ENCODE results near the gene CASP5.

CASP5 gene

GRCh38 chr11:104970756-104971155 lies 52.2 kb downstream of the CASP5 start:
- no peak overlapping the region for H3K9ac ChIP-seq (ENCODE audit: low read depth, low read length, poor library complexity)
- H3K4ac ChIP-seq (ENCODE audit: low read length): no peak overlapping the region
- H2AFZ ChIP-seq (ENCODE audit: low read length): no peak overlapping the region
- no peak overlapping the region for H2BK5ac ChIP-seq (ENCODE audit: low read length)
- no peak overlapping the region for H2BK120ac ChIP-seq (ENCODE audit: low read depth, low read length)
- H3K27ac ChIP-seq (replicated peaks; ENCODE audit: low read length): no peak overlapping the region
- no peak overlapping the region for H4K8ac ChIP-seq (ENCODE audit: low read depth, low read length)
- H3K27me3 ChIP-seq (ENCODE audit: control insufficient read depth in 3 of 3, insufficient read depth in 3 of 3, low read depth in 1 of 3, low read length in 3 of 3): no peaks in the 10 kb centered on the region
- no peak overlapping the region for H3K18ac ChIP-seq (ENCODE audit: low read length)
- H3K14ac ChIP-seq (ENCODE audit: low read length): no peak overlapping the region
- no peak overlapping the region for H3K4me2 ChIP-seq (ENCODE audit: insufficient read depth, low read length, poor library complexity, severe bottlenecking)
- no peak overlapping the region for H2BK12ac ChIP-seq (ENCODE audit: low read length)
- no peak overlapping the region for H3K23ac ChIP-seq (ENCODE audit: low read depth, low read length, poor library complexity)
- DNase-seq (ENCODE audit: low spot score): no peak
- no peaks in the 10 kb centered on the region for H3K4me1 ChIP-seq (ENCODE audit: control insufficient read depth in 2 of 2, insufficient read depth in 1 of 2, low read depth in 1 of 2, low read length in 2 of 2)
- no peak overlapping the region for H4K91ac ChIP-seq (ENCODE audit: low read depth, low read length, poor library complexity)
- H3K4me3 ChIP-seq (ENCODE audit: low read length in 2 of 2): no peak overlapping the region
- H2BK15ac ChIP-seq (ENCODE audit: low read length): no peak overlapping the region
- no peaks in the 10 kb centered on the region for H3K36me3 ChIP-seq (replicated peaks in 1 of 2; ENCODE audit: control insufficient read depth in 2 of 2, insufficient read depth in 2 of 2, low read length in 2 of 2)
- no peaks in the 10 kb centered on the region for H3K79me1 ChIP-seq (ENCODE audit: low read depth, low read length)
- H3K9me3 ChIP-seq (replicated peaks in 1 of 2; ENCODE audit: control insufficient read depth in 2 of 2, insufficient read depth in 1 of 2, low read depth in 1 of 2, low read length in 2 of 2): no peaks in the 10 kb centered on the region
- H2AK5ac ChIP-seq (ENCODE audit: low read depth, low read length): no peak overlapping the region

GRCh38 chr11:104968856-104969776 lies 53.9 kb downstream of the CASP5 start:
- Histone ChIP-seq H2BK12ac (ENCODE audit: low read length) (no peak overlapping the region), H3K18ac (ENCODE audit: low read length) (no peak overlapping the region)
- no CpG with 5 or more reads among the region's 16 CpGs for WGBS, 2 donors (ENCODE audit: extremely low coverage in 2 of 2, insufficient read length in 2 of 2, insufficient replicate concordance in 1 of 2)

GRCh38 chr11:104968355-104968855 lies 54.6 kb downstream of the CASP5 start, which contains the start of gene CASP4:
CASP4 (minus strand) TSS chr11:104968574; CDS start chr11:104968525, 49 bp downstream.
- Histone ChIP-seq H3K9ac (ENCODE audit: low read depth, low read length, poor library complexity) (no peak within 1 kb of the TSS), H3K79me1 (ENCODE audit: low read depth, low read length) (no peaks in the 10 kb centered on the region), H4K91ac (ENCODE audit: low read depth, low read length, poor library complexity) (no peak within 1 kb of the TSS), H3K14ac (ENCODE audit: low read length) (no peak within 1 kb of the TSS), H2BK15ac (ENCODE audit: low read length) (no peak within 1 kb of the TSS), H2BK5ac (ENCODE audit: low read length) (no peak within 1 kb of the TSS), H3K27me3 (ENCODE audit: control insufficient read depth in 3 of 3, insufficient read depth in 3 of 3, low read depth in 1 of 3, low read length in 3 of 3) (no peaks in the 10 kb centered on the region), H3K27ac (replicated peaks; ENCODE audit: low read length) (no peak within 1 kb of the TSS), H3K4me2 (ENCODE audit: insufficient read depth, low read length, poor library complexity, severe bottlenecking) (no peak within 1 kb of the TSS), H4K8ac (ENCODE audit: low read depth, low read length) (no peak within 1 kb of the TSS), H2BK120ac (ENCODE audit: low read depth, low read length) (no peak within 1 kb of the TSS), H3K18ac (ENCODE audit: low read length) (no peak within 1 kb of the TSS), H2AFZ (ENCODE audit: low read length) (peak within 1 kb of the TSS; percentile 29), H3K9me3 (replicated peaks in 1 of 2; ENCODE audit: control insufficient read depth in 2 of 2, insufficient read depth in 1 of 2, low read depth in 1 of 2, low read length in 2 of 2) (peaks cover 0 to 3% of the 10 kb centered on the region in 2 donors), H3K23ac (ENCODE audit: low read depth, low read length, poor library complexity) (no peak within 1 kb of the TSS), H2AK5ac (ENCODE audit: low read depth, low read length) (no peak within 1 kb of the TSS), H3K4me3 (ENCODE audit: low read length in 2 of 2) (no peak within 1 kb of the TSS), H2BK12ac (ENCODE audit: low read length) (no peak within 1 kb of the TSS), H3K36me3 (replicated peaks in 1 of 2; ENCODE audit: control insufficient read depth in 2 of 2, insufficient read depth in 2 of 2, low read length in 2 of 2) (no peaks in the 10 kb centered on the region), H3K4me1 (ENCODE audit: control insufficient read depth in 2 of 2, insufficient read depth in 1 of 2, low read depth in 1 of 2, low read length in 2 of 2) (no peaks in the 10 kb centered on the region), H3K4ac (ENCODE audit: low read length) (no peak within 1 kb of the TSS)
- no CpG with 5 or more reads among the region's 4 CpGs for WGBS, 2 donors (ENCODE audit: extremely low coverage in 2 of 2, insufficient read length in 2 of 2, insufficient replicate concordance in 1 of 2)
- DNase-seq (ENCODE audit: low spot score): no peak

More at GRCh38 chr11:104968856-104969776, 53.9 kb downstream of the CASP5 start:
- H3K4me3 ChIP-seq (ENCODE audit: low read length in 2 of 2): no peak overlapping the region
- no peaks in the 10 kb centered on the region for H3K36me3 ChIP-seq (replicated peaks in 1 of 2; ENCODE audit: control insufficient read depth in 2 of 2, insufficient read depth in 2 of 2, low read length in 2 of 2)
- H3K27ac ChIP-seq (replicated peaks; ENCODE audit: low read length): no peak overlapping the region
- no peak overlapping the region for H3K23ac ChIP-seq (ENCODE audit: low read depth, low read length, poor library complexity)
- H2BK15ac ChIP-seq (ENCODE audit: low read length): no peak overlapping the region
- no peak overlapping the region for H4K91ac ChIP-seq (ENCODE audit: low read depth, low read length, poor library complexity)
- no peaks in the 10 kb centered on the region for H3K27me3 ChIP-seq (ENCODE audit: control insufficient read depth in 3 of 3, insufficient read depth in 3 of 3, low read depth in 1 of 3, low read length in 3 of 3)
- no peak overlapping the region for H3K9ac ChIP-seq (ENCODE audit: low read depth, low read length, poor library complexity)
- H3K4me2 ChIP-seq (ENCODE audit: insufficient read depth, low read length, poor library complexity, severe bottlenecking): no peak overlapping the region
- no peak overlapping the region for H2BK5ac ChIP-seq (ENCODE audit: low read length)
- no peaks in the 10 kb centered on the region for H3K79me1 ChIP-seq (ENCODE audit: low read depth, low read length)
- H2BK120ac ChIP-seq (ENCODE audit: low read depth, low read length): no peak overlapping the region
- no peaks in the 10 kb centered on the region for H3K4me1 ChIP-seq (ENCODE audit: control insufficient read depth in 2 of 2, insufficient read depth in 1 of 2, low read depth in 1 of 2, low read length in 2 of 2)
- no peak overlapping the region for H2AK5ac ChIP-seq (ENCODE audit: low read depth, low read length)
- no peak overlapping the region for H2AFZ ChIP-seq (ENCODE audit: low read length)
- H3K9me3 ChIP-seq (replicated peaks in 1 of 2; ENCODE audit: control insufficient read depth in 2 of 2, insufficient read depth in 1 of 2, low read depth in 1 of 2, low read length in 2 of 2): no peaks in the 10 kb centered on the region
- no peak overlapping the region for H3K4ac ChIP-seq (ENCODE audit: low read length)
- no peak for DNase-seq (ENCODE audit: low spot score)
- no peak overlapping the region for H3K14ac ChIP-seq (ENCODE audit: low read length)
- no peak overlapping the region for H4K8ac ChIP-seq (ENCODE audit: low read depth, low read length)

- Histone ChIP-seq H3K9ac (ENCODE audit: low read depth, low read length, poor library complexity) (no peak overlapping the region), H3K79me1 (ENCODE audit: low read depth, low read length) (no peaks in the 10 kb centered on the region), H3K18ac (ENCODE audit: low read length) (no peak overlapping the region), H2BK5ac (ENCODE audit: low read length) (no peak overlapping the region), H3K27ac (replicated peaks; ENCODE audit: low read length) (no peak overlapping the region), H2BK15ac (ENCODE audit: low read length) (no peak overlapping the region), H3K4me2 (ENCODE audit: insufficient read depth, low read length, poor library complexity, severe bottlenecking) (no peak overlapping the region), H3K36me3 (replicated peaks in 1 of 2; ENCODE audit: control insufficient read depth in 2 of 2, insufficient read depth in 2 of 2, low read length in 2 of 2) (no peaks in the 10 kb centered on the region), H3K4me3 (ENCODE audit: low read length in 2 of 2) (no peak overlapping the region), H4K8ac (ENCODE audit: low read depth, low read length) (no peak overlapping the region), H3K27me3 (ENCODE audit: control insufficient read depth in 3 of 3, insufficient read depth in 3 of 3, low read depth in 1 of 3, low read length in 3 of 3) (no peaks in the 10 kb centered on the region), H3K4ac (ENCODE audit: low read length) (no peak overlapping the region), H3K23ac (ENCODE audit: low read depth, low read length, poor library complexity) (no peak overlapping the region), H3K14ac (ENCODE audit: low read length) (no peak overlapping the region), H2BK12ac (ENCODE audit: low read length) (no peak overlapping the region), H2BK120ac (ENCODE audit: low read depth, low read length) (no peak overlapping the region), H2AFZ (ENCODE audit: low read length) (peak overlapping the region; percentile 29), H2AK5ac (ENCODE audit: low read depth, low read length) (no peak overlapping the region), H3K4me1 (ENCODE audit: control insufficient read depth in 2 of 2, insufficient read depth in 1 of 2, low read depth in 1 of 2, low read length in 2 of 2) (no peaks in the 10 kb centered on the region), H3K9me3 (replicated peaks in 1 of 2; ENCODE audit: control insufficient read depth in 2 of 2, insufficient read depth in 1 of 2, low read depth in 1 of 2, low read length in 2 of 2) (peaks cover 0 to 3% of the 10 kb centered on the region in 2 donors), H4K91ac (ENCODE audit: low read depth, low read length, poor library complexity) (no peak overlapping the region)
- DNase-seq (ENCODE audit: low spot score): no peak
- no CpG with 5 or more reads among the region's 11 CpGs for WGBS, 2 donors (ENCODE audit: extremely low coverage in 2 of 2, insufficient read length in 2 of 2, insufficient replicate concordance in 1 of 2)
These were observed 55.2 kb downstream of the CASP5 start for GRCh38 chr11:104967534-104968354.
